Panc1 (cell line): Measurements from ENCODE around the gene FAM107B. TPM values are rescaled to one million over a fixed set of nuclear protein-coding genes. Genes with fewer than 3 reads are reported as not detected.

Experiments used
- ATAC-seq: fragments of 200-7000 bp; cut with Tn5 transposase; 2 replicates; pipeline ENCODE4 v1.9.1; 2020; ENCODE audit warnings: mild to moderate bottlenecking, moderate library complexity
- BruUV-seq: library from RNA; stranded (reverse); fragments of 400-500 nt; replicated peaks from 2 replicates; lab custom pipeline; 2021; lab: Mats Ljungman, UMichigan
- CTCF ChIA-PET: fragments of 300-600 bp; sonication (Branson Sonifier 250); formaldehyde crosslinking; loops from one replicate; lab custom pipeline; 2022; ENCODE audit warnings: antibody characterized with exemption; lab: Charles Lee
- POLR2A ChIA-PET: fragments of 300-600 bp; sonication (Branson Sonifier 250); formaldehyde crosslinking; loops from one replicate; lab custom pipeline; 2022; ENCODE audit warnings: antibody characterized with exemption; lab: Charles Lee
- DNase-seq: peaks from one replicate; pipeline ENCODE4 v3.0.0-alpha.2; 2010; ENCODE audit warnings: low read depth, low spot score
- H3K27ac ChIP-seq: 2 replicates; pipeline ENCODE4 v1.5.1; 2011; ENCODE audit warnings: mild to moderate bottlenecking, low read length, inconsistent platforms
- H3K27me3 ChIP-seq: fragments of 200-500 bp; sonication (Bioruptor generic); 2 replicates; pipeline ENCODE4 v1.6.0; 2014; ENCODE audit warnings: low read length, inconsistent platforms; ENCODE audit not compliant: control insufficient read depth, insufficient read depth
- H3K36me3 ChIP-seq: fragments of 200-500 bp; sonication (Bioruptor generic); 2 replicates; pipeline ENCODE4 v1.5.1; 2014; ENCODE audit warnings: inconsistent platforms, mild to moderate bottlenecking, low read length, moderate library complexity; ENCODE audit not compliant: control insufficient read depth, insufficient read depth
- H3K4me1 ChIP-seq: 2 replicates; pipeline ENCODE4 v1.5.1; 2011; ENCODE audit warnings: inconsistent platforms, mild to moderate bottlenecking, low read length, moderate library complexity; ENCODE audit not compliant: control insufficient read depth, insufficient read depth
- H3K4me3 ChIP-seq, 2 experiments: 2 replicates each; pipeline ENCODE4 v1.5.1; 2011 to 2012; ENCODE audit warnings: low read depth in 2 of 2, low read length in 2 of 2, mild to moderate bottlenecking in 2 of 2, inconsistent platforms in 1 of 2, moderate library complexity in 1 of 2
- H3K9me3 ChIP-seq: fragments of 200-500 bp; sonication (Bioruptor generic); 2 replicates; pipeline ENCODE4 v1.5.1; 2014; ENCODE audit warnings: low read depth, mild to moderate bottlenecking, inconsistent platforms, low read length, moderate library complexity; ENCODE audit not compliant: control insufficient read depth, insufficient read depth
- POLR2AphosphoS5 ChIP-seq: IDR thresholded peaks from 2 replicates; pipeline ENCODE4 v1.6.1; 2012; ENCODE audit warnings: mild to moderate bottlenecking, low read depth, low read length, moderate library complexity
- REST ChIP-seq, 2 experiments: IDR thresholded peaks; 2 replicates each; pipeline ENCODE4 v1.6.1; 2011 to 2012; ENCODE audit warnings: low read depth in 2 of 2, control low read depth in 1 of 2, low read length in 1 of 2, mild to moderate bottlenecking in 1 of 2, moderate library complexity in 1 of 2; ENCODE audit not compliant: insufficient read depth in 1 of 2
- SIN3A ChIP-seq: IDR thresholded peaks from 2 replicates; pipeline ENCODE4 v1.6.1; 2012; ENCODE audit warnings: low read depth, mild to moderate bottlenecking, low read length, moderate library complexity, borderline replicate concordance; ENCODE audit not compliant: insufficient read depth
- TCF7L2 ChIP-seq: IDR thresholded peaks from 2 replicates; pipeline ENCODE4 v1.6.1; 2011; ENCODE audit warnings: mild to moderate bottlenecking, low read depth, low read length, inconsistent platforms
- in situ Hi-C: cut with HindIII; loops from 2 replicates; pipeline ENCODE4 v1.10.0; 2016; ENCODE audit warnings: low sequenced_read_pairs, low pct_unique_long_range_greater_than_20kb
- intact Hi-C: fragments of 100-400 bp; cut with micrococcal nuclease; formaldehyde crosslinking; loops from one replicate; pipeline ENCODE4 v1.10.0; 2022; ENCODE audit not compliant: unreplicated experiment
- total RNA-seq: library from RNA; stranded (reverse); gene quantifications from one replicate; pipeline ENCODE4 v1.2.1, GENCODE V29; 2021; ENCODE audit not compliant: unreplicated experiment
- TF ChIP-seq, protein P1 (sequence below): fragments of 450-650 bp; IDR thresholded peaks from 2 replicates; pipeline ENCODE4 v1.5.1; 2017; ENCODE audit warnings: mild to moderate bottlenecking

FAM107B gene
- total RNA-seq, 1 experiment from 2014 or later, result 13.4 TPM

GRCh38 chr10:14539176-14539575 is 235.5 kb downstream of the FAM107B start:
- Histone ChIP-seq H3K9me3 (no peaks in the 10 kb centered on the region), H3K27ac (no peak overlapping the region), H3K36me3 (no peaks in the 10 kb centered on the region), H3K4me3 (no peak overlapping the region), H3K4me1 (no peaks in the 10 kb centered on the region), H3K27me3 (no peaks in the 10 kb centered on the region)
- TF ChIP-seq, protein P1, sequence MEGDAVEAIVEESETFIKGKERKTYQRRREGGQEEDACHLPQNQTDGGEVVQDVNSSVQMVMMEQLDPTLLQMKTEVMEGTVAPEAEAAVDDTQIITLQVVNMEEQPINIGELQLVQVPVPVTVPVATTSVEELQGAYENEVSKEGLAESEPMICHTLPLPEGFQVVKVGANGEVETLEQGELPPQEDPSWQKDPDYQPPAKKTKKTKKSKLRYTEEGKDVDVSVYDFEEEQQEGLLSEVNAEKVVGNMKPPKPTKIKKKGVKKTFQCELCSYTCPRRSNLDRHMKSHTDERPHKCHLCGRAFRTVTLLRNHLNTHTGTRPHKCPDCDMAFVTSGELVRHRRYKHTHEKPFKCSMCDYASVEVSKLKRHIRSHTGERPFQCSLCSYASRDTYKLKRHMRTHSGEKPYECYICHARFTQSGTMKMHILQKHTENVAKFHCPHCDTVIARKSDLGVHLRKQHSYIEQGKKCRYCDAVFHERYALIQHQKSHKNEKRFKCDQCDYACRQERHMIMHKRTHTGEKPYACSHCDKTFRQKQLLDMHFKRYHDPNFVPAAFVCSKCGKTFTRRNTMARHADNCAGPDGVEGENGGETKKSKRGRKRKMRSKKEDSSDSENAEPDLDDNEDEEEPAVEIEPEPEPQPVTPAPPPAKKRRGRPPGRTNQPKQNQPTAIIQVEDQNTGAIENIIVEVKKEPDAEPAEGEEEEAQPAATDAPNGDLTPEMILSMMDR, result no peak
- no peak for TF ChIP-seq SIN3A
- no peak for TF ChIP-seq REST (IDR thresholded peaks at IDR 0.05; ENCODE audit: insufficient read depth in 1 of 2, low read depth in 2 of 2, low read length in 1 of 2)
- no peak for TF ChIP-seq POLR2AphosphoS5
- no peak for TF ChIP-seq TCF7L2
- intact Hi-C loops (no loop called here), in situ Hi-C loops (no loop called here)
- BruUV-seq, result no TSS peak
- ATAC-seq, result no peak
- ChIA-PET POLR2A (no interaction called here), CTCF (no interaction called here)
- no peak for DNase-seq

GRCh38 chr10:14536241-14537213 is 238.2 kb downstream of the FAM107B start:
- ATAC-seq (peak; percentile 92), DNase-seq (peak; percentile 36)
- Histone ChIP-seq H3K4me1 (no peaks in the 10 kb centered on the region), H3K27ac (no peak overlapping the region), H3K9me3 (no peaks in the 10 kb centered on the region), H3K36me3 (no peaks in the 10 kb centered on the region), H3K4me3 (no peak overlapping the region), H3K27me3 (no peaks in the 10 kb centered on the region)
- POLR2A ChIA-PET, result no interaction called here
- BruUV-seq, result no TSS peak
- in situ Hi-C loops, result no loop called here
- CTCF ChIA-PET, result no interaction called here
- no peak for TF ChIP-seq POLR2AphosphoS5
- TF ChIP-seq, protein P1, result peak; percentile 71
- intact Hi-C loops, result no loop called here
